Uterus (tissue), 4 donors: ENCODE results near the gene IL22RA1. TPM values are rescaled to one million over a fixed set of nuclear protein-coding genes. Genes with fewer than 3 reads are reported as not detected.

Source experiments
- DNase-seq, 2 donors: peaks; one replicate each; pipeline ENCODE4 v3.0.0-alpha.2; 2019 to 2020
- H3K27ac ChIP-seq, 2 donors: fragments of 200-600 bp; sonication (generic); 1 replicate in 1 of 2; 2 replicates in 1 of 2; pipeline ENCODE4 v1.5.1; 2016 to 2018
- H3K27me3 ChIP-seq, 2 donors: fragments of 200-600 bp; sonication (generic); one replicate each; pipeline ENCODE4 v1.5.1; 2018 to 2019; ENCODE audit warnings: control low read depth in 1 of 2
- H3K36me3 ChIP-seq, 2 donors: fragments of 200-600 bp; sonication (generic); one replicate each; pipeline ENCODE4 v1.5.1; 2019; ENCODE audit warnings: control low read depth in 1 of 2
- H3K4me1 ChIP-seq, 2 donors: fragments of 200-600 bp; sonication (generic); one replicate each; pipeline ENCODE4 v1.5.1; 2018 to 2019; ENCODE audit warnings: control low read depth in 1 of 2
- H3K4me3 ChIP-seq, 2 donors: fragments of 200-600 bp; sonication (generic); 1 replicate in 1 of 2; 2 replicates in 1 of 2; pipeline ENCODE4 v1.5.1; 2018 to 2019; ENCODE audit warnings: mild to moderate bottlenecking in 1 of 2
- H3K9me3 ChIP-seq, 2 donors: fragments of 200-600 bp; sonication (generic); one replicate each; pipeline ENCODE4 v1.5.1; 2019; ENCODE audit warnings: control low read depth in 1 of 2
- POLR2A ChIP-seq, 2 donors: fragments of 450-650 bp; IDR thresholded peaks; one replicate each; pipeline ENCODE4 v1.6.1; 2016; ENCODE audit warnings: antibody characterized with exemption in 2 of 2, mild to moderate bottlenecking in 1 of 2, moderate library complexity in 1 of 2
- intact Hi-C: fragments of 100-400 bp; cut with DNase I; formaldehyde crosslinking; loops from one replicate; pipeline ENCODE4 v1.15.1; 2023; ENCODE audit warnings: low total_unique reads
- total RNA-seq, 4 donors: library from RNA; depleted of rRNA in 3 of 4; stranded (reverse); fragments of >200 nt in 3 of 4; gene quantifications; one replicate each; pipeline versions ENCODE4 v1.1.0 to v1.2.4, GENCODE V29; 2014 to 2023
- TF ChIP-seq, protein P1 (sequence below), 4 experiments: fragments of 200-600 bp in 2 of 4; fragments of 450-650 bp in 2 of 4; sonication (generic) in 2 of 4; IDR thresholded peaks; one replicate each; pipeline ENCODE4 v1.5.1; 2016 to 2019; ENCODE audit warnings: antibody characterized with exemption in 4 of 4, mild to moderate bottlenecking in 2 of 4, moderate library complexity in 1 of 4
- donor health status: DM: yes; HTN: yes; CAD: no.

Gene IL22RA1
- total RNA-seq, 4 donors from 2014 or later: 0.21 to 0.37 TPM; not detected in 2

DNA sequence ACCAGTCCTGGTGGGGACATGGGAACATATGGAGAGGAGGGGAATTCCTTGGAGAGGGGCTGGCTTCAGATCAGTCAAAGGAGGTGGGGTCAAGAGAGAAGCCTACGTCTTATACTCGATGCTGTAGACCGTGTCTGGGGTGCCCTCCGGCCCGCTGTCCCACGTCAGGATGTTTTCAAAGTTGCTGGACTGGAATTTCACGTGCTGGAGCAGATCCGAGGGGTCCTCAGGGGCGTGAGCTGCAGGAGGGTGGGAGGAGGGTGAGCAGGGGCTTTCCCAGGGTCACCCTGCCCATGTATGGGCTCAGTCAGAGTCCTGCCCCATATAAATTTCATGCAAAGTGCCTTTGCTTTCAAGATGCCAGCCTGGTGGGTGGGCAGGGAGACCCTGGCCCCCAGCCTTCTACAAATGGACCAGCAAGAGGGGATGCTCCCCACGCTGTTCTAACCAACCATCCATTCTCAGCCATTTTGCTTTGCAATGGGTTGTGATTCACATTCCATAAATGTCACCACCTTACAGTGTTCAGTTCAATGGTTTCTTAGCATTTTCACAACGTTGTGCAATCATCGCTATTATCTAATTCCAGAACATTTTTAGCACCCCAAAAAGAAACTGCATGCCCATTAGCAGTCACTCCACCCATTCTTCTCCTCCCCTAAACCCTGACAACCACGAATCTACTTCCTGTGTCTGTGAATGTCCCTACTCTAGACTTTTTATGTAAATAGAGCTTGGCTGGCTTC is 4.3 kb downstream of the IL22RA1 start:
- Histone ChIP-seq H3K4me1 (no peaks in the 10 kb centered on the region), H3K27me3 (no peaks in the 10 kb centered on the region), H3K4me3 (no peak overlapping the region), H3K27ac (no peak overlapping the region), H3K36me3 (no peaks in the 10 kb centered on the region), H3K9me3 (no peaks in the 10 kb centered on the region)
- no peak for TF ChIP-seq POLR2A (IDR thresholded peaks at IDR 0.05)
- TF ChIP-seq, protein P1, sequence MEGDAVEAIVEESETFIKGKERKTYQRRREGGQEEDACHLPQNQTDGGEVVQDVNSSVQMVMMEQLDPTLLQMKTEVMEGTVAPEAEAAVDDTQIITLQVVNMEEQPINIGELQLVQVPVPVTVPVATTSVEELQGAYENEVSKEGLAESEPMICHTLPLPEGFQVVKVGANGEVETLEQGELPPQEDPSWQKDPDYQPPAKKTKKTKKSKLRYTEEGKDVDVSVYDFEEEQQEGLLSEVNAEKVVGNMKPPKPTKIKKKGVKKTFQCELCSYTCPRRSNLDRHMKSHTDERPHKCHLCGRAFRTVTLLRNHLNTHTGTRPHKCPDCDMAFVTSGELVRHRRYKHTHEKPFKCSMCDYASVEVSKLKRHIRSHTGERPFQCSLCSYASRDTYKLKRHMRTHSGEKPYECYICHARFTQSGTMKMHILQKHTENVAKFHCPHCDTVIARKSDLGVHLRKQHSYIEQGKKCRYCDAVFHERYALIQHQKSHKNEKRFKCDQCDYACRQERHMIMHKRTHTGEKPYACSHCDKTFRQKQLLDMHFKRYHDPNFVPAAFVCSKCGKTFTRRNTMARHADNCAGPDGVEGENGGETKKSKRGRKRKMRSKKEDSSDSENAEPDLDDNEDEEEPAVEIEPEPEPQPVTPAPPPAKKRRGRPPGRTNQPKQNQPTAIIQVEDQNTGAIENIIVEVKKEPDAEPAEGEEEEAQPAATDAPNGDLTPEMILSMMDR (IDR thresholded peaks at IDR 0.05): no peak
- intact Hi-C loops: no loop called here
- no peak for DNase-seq

DNA sequence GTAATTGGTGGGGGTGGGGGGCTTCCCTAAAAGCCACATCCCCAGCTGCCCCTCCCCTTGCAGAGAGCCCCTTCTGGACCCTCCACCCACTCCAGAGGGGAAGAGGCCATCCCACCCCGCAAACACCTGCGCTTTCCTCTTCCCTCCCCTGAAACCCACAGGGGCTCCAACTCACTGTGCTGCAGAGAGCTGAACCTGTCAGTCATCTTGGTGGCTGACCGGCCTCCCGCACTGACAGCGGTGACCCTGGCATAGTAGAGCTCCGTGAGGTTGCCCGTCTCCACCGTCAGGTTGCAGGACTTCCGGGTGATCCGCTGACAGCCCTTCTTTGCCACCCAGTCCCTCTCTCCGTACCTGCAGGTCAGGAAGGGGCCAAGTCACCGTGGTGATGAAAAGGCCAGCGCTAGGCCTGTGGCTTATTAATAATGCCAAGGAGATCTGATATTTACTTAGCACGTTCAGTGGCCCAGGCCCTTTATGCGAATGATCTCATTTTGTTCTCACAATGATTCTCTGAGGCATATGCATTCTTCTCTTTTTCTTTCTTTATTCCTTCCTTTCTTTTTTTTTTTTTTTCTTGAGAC is 5.9 kb downstream of the IL22RA1 start:
- DNase-seq: no peak
- Histone ChIP-seq H3K4me1 (no peaks in the 10 kb centered on the region), H3K27me3 (no peaks in the 10 kb centered on the region), H3K4me3 (no peak overlapping the region), H3K27ac (no peak overlapping the region), H3K36me3 (no peaks in the 10 kb centered on the region), H3K9me3 (no peaks in the 10 kb centered on the region)
- intact Hi-C loops: no loop called here
- no peak for TF ChIP-seq POLR2A (IDR thresholded peaks at IDR 0.05)

DNA sequence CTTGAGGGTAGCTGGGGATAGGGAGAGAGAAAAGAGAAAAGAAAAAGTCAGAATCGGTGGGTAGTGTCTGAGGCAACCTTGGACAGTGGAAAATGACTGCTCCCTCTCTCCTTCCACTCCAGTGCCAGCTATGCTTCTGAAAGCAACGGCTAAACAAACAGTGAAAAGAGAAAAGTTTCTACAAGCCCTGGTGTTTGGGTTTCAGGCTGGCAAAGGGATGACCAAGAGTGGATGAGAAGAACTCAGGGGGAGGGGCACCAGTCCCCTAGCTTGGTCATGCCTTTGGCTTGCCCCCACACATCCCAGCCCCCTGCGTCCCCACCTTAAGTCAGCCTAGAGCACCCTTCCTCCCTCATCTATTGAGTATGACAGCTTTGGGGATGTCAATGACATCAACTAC is 8.6 kb downstream of the IL22RA1 start:
- no peak overlapping the region for H3K27ac ChIP-seq
- no peak for TF ChIP-seq POLR2A (IDR thresholded peaks at IDR 0.05)
- TF ChIP-seq, protein P1 (IDR thresholded peaks at IDR 0.05): no peak
- intact Hi-C loops: no loop called here
- H3K27me3 ChIP-seq: no peaks in the 10 kb centered on the region
- no peaks in the 10 kb centered on the region for H3K4me1 ChIP-seq
- no peak overlapping the region for H3K4me3 ChIP-seq
- no peak for DNase-seq
- peaks cover 0 to 4% of the 10 kb centered on the region in 2 donors for H3K9me3 ChIP-seq
- no peaks in the 10 kb centered on the region for H3K36me3 ChIP-seq

DNA sequence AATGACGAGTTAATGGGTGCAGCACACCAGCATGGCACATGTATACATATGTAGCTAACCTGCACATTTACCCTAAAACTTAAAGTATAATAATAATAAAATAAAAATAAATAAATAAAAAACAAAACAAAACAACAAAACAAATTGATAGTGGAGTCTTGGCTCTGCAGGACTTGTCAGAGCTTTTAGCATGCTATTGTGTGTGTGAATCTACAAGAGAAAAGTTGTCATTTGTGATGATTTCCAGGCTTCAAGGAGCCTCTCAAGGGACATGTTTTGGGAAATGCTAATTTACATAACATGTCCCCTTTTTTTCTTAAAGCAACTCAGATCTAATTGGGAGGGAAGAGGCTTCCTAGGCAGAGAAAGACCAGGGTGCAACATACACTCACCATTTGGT is 9.1 kb downstream of the IL22RA1 start:
- H3K4me3 ChIP-seq: no peak overlapping the region
- H3K27ac ChIP-seq: no peak overlapping the region
- intact Hi-C loops: no loop called here
- no peaks in the 10 kb centered on the region for H3K27me3 ChIP-seq
- H3K9me3 ChIP-seq: peaks cover 0 to 4% of the 10 kb centered on the region in 2 donors
- H3K36me3 ChIP-seq: no peaks in the 10 kb centered on the region
- no peaks in the 10 kb centered on the region for H3K4me1 ChIP-seq
- no peak for DNase-seq
- TF ChIP-seq, protein P1 (IDR thresholded peaks at IDR 0.05): no peak
- no peak for TF ChIP-seq POLR2A (IDR thresholded peaks at IDR 0.05)

DNA sequence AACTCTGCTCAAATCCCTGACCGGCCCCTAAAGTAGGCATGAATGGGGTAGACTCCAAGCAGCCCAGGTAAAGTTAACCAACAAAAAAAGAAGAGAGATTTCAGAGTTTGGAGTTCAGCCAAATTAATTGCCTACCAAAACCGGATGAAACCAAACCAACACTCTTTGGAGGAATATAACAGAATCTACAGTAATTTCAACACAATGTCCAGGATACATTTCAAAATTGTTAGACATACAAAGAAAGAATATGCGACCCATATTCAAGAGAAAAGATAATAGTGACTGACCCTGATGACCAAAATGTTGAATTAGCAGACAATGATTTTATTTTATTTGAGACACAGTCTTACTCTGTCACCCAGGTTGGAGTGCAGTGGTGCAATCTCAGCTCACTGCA is 12.6 kb downstream of the IL22RA1 start:
- no peaks in the 10 kb centered on the region for H3K27me3 ChIP-seq
- H3K4me3 ChIP-seq: no peak overlapping the region
- H3K27ac ChIP-seq: no peak overlapping the region
- H3K9me3 ChIP-seq: peaks cover 0 to 4% of the 10 kb centered on the region in 2 donors
- no peaks in the 10 kb centered on the region for H3K36me3 ChIP-seq
- no peak for DNase-seq
- intact Hi-C loops: no loop called here
- TF ChIP-seq POLR2A (IDR thresholded peaks at IDR 0.05): no peak
- TF ChIP-seq, protein P1 (IDR thresholded peaks at IDR 0.05): no peak
- H3K4me1 ChIP-seq: no peaks in the 10 kb centered on the region
